AG09319 (cell line): ENCODE measurements around the gene TBC1D8.

Experiments used
- DNase-seq: peaks from one replicate; pipeline ENCODE4 v3.0.0-alpha.2; 2010; ENCODE audit warnings: low read depth; ENCODE audit errors: extremely low read depth
- CTCF ChIP-seq: IDR thresholded peaks from 2 replicates; pipeline ENCODE4 v1.5.1; 2011; ENCODE audit warnings: low read depth, mild to moderate bottlenecking, inconsistent platforms, low read length, moderate library complexity

TBC1D8 gene

GRCh38 chr2:101026253-101026701, 124.9 kb downstream of the TBC1D8 start:
- no peak for TF ChIP-seq CTCF
- no peak for DNase-seq

- no peak for TF ChIP-seq CTCF
- no peak for DNase-seq
Observed at GRCh38 chr2:101025561-101025960, 125.6 kb downstream of the TBC1D8 start.

GRCh38 chr2:101023327-101024107, 127.7 kb downstream of the TBC1D8 start:
- DNase-seq, result no peak
- TF ChIP-seq CTCF, result no peak

- no peak for DNase-seq
- TF ChIP-seq CTCF, result no peak
Observed at GRCh38 chr2:101022221-101022620, 129.0 kb downstream of the TBC1D8 start.

GRCh38 chr2:101018934-101019333, 132.2 kb downstream of the TBC1D8 start:
- DNase-seq, result no peak
- no peak for TF ChIP-seq CTCF

GRCh38 chr2:101017371-101017770, 133.8 kb downstream of the TBC1D8 start:
- no peak for DNase-seq
- TF ChIP-seq CTCF, result no peak

GRCh38 chr2:101014264-101014857, 136.8 kb downstream of the TBC1D8 start:
- DNase-seq, result no peak
- TF ChIP-seq CTCF, result no peak
